GM19035 (cell line): ENCODE measurements around the gene NKAPL.

Experiments used
- ATAC-seq: cut with Tn5 transposase; IDR thresholded peaks from one replicate; pipeline ENCODE4 v1.9.1; 2021; ENCODE audit not compliant: unreplicated experiment

NKAPL gene

DNA sequence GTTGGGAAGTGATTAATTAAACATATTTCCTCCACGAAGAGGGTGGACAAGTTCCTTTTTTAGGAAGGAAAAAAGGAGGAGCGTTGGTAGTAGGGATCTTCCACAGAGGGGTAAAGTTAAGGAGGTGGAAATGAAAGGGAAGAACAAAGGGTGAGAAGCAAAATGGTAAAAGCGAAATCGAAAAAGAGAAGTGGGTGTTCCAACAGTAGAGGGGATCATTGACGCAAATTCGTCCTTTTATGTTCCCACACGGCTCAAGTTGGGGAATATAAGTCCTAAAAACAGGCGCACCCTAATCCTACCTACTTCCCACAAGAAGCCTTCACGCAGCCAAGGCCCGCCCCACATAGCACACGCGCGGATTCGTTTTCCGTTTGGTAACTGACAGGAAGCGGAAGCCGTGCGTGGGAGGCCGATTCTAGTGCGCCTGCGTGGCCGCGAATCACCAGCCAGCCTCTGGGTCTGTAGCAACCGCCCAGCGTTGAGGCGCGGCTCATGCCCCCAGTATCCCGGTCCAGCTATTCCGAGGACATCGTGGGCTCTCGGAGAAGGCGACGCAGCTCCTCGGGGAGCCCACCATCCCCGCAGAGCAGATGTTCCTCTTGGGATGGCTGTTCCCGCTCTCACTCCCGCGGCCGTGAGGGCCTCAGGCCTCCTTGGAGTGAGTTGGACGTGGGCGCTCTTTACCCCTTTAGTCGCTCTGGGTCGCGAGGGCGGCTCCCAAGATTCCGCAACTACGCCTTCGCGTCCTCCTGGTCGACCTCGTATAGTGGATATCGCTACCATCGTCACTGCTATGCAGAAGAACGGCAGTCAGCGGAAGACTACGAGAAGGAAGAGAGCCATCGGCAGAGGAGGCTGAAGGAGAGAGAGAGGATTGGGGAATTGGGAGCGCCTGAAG is at the start of gene NKAPL:
Gene NKAPL, plus strand, starts transcription at position 421 of the 901 bp plus-strand sequence. Its CDS starts 75 bp downstream, at position 496.
- ATAC-seq: no peak

DNA sequence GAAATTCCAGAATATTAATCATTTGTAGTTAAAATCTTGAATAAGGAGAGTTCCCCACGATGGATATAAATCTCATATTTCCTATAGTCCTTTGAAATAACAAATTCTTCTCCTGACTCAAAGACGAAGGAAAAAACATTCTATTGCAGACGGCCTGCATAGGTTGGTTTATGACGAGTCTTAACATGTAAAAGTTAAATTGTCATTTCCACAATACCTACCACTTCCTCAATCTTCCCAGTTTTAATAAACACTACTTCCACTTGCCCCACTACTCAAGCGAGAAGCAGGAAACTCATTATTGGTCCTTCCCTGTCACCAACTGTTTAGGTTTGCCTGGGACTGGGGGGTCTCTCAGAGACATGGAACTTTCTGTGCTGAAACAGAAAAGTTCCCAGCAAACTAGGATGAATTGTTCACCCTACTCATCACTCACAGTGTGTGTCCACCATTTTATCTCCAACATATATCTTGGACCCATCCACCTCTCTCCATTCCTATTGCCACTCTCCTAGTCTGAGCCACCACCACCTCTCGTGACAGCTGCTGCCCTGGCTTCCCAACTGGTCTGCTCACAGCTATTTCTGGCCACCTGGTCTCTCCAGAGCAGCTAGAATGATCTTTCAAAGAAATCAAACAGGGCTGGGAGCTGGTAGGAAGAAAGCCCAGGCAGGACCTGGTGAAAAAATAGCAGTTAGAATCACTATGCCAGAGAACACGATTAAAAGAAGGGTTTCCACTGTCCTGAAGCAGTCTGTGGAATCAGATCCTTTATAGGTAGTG is 49.2 kb upstream of the NKAPL start:
- no peak for ATAC-seq

- peak; percentile 14 for ATAC-seq
These were observed 47.1 kb upstream of the NKAPL start for GRCh38 chr6:28211840-28212509.

GRCh38 chr6:28212510-28213212 is 46.4 kb upstream of the NKAPL start:
- ATAC-seq: peak; percentile 68

GRCh38 chr6:28213213-28213523 is 45.9 kb upstream of the NKAPL start:
- no peak for ATAC-seq

GRCh38 chr6:28215425-28215824 is 43.7 kb upstream of the NKAPL start:
- no peak for ATAC-seq

- ATAC-seq: no peak
These were observed 41.2 kb upstream of the NKAPL start for GRCh38 chr6:28217890-28218289.

- ATAC-seq: peak; percentile 69
These were observed 40.5 kb upstream of the NKAPL start for GRCh38 chr6:28218312-28219248.

DNA sequence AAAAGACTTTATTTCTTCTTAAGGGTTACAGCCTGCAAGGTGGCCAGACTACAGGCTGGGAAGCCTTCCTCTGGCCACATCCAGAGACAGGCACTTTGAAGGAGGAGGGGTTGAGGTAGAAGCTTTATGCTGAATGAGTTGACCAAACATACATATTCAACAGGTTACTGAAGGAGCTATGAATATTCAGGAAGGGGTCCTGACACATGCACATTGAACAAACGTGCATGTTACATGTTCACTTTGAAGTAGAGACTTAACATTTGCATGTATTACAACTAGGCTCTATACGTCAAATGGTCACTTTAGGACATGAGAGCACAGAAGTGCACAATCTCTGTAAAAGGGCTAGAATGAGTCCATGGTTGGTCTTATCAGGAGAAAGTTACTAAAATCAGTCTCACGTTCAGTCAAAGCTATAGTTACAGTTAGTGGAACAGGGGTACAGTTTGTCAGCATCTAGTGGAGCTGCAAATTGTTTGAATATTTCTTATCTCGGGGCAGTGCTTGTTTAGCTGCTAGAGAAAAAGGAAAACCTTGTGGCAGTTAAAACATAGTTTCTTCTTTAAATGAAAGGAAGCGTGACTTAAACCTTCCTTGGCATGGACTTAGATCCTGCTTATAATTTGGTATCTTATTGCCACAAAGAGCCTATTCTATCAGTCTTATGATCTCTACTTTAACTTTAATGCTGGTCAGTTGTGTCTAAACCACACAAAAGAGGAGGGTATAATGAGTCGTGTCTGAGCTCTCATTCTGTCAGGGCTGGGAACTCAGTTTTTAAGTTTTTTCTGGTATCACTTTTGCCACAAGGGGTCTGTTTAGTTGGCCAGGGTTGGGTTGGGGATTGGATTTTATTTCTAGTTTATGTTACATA is 38.6 kb upstream of the NKAPL start:
- no peak for ATAC-seq

DNA sequence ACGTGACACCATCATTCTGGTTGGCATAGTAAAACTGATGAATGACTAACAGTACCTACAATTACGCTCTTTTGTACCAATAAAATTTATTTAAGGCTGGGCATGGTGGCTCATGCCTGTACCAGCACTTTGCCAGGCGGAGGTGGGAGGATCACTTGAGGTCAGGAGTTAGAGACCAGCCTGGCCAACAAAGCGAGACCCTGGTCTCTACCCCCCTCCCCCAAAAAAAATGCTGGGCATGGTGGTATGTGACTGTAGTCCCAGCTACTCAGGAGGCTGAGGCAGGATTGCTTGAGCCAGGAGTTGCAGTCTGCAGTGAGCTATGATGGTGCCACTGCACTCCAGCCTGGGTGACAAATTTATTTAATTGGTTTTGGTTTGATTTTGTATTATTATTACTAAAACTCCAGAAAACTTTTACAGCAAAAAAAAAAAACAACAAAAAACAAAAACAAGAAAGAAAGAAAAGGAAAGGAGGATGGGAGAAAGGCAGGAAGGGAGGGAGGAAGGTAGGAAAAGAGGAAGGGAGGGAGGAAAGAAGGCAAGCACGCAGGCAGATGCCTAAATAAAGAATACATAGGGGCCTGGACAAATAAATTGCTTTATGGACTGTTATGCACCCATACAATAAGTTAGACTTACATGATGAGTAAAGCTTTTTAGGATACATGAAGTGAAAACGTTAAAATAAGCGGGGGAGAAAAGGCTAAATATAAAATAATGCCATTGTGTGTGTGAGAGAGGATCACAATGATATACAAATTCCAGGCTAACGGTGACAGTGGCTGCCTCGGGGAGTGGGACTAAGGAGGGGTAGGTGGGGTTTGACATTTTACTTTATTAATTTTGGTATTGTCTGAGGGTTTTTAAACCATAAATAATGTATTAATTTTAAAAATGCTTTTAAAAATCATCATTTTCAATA is 34.7 kb upstream of the NKAPL start:
- ATAC-seq: no peak

GRCh38 chr6:28225056-28225834 is 33.9 kb upstream of the NKAPL start, which contains the start of gene ZSCAN9:
TSS of gene ZSCAN9 (plus strand) at chr6:28225275. CDS start at chr6:28227085, 1,810 bp downstream.
- ATAC-seq: peak; percentile 90

GRCh38 chr6:28226460-28226859 is 32.6 kb upstream of the NKAPL start:
- ATAC-seq: no peak

- ATAC-seq: no peak
These were observed 26.3 kb upstream of the NKAPL start for GRCh38 chr6:28232785-28233184.

- no peak for ATAC-seq
These were observed 23.1 kb upstream of the NKAPL start for GRCh38 chr6:28235912-28236452.

- no peak for ATAC-seq
These were observed 19.5 kb upstream of the NKAPL start for GRCh38 chr6:28239636-28240035.

GRCh38 chr6:28240471-28240870 is 18.6 kb upstream of the NKAPL start:
- no peak for ATAC-seq

GRCh38 chr6:28243946-28244345 is 15.2 kb upstream of the NKAPL start:
- no peak for ATAC-seq
